ENCODE measurements around the gene SLC25A46.
A peak's percentile ranks its signal among the peaks of the same experiment; 100 is the strongest.
"Not testable (repeated sequence)": the region's sequence is repeated elsewhere in the genome, so short reads cannot be mapped to it uniquely, and the experiment has no call there.

SLC25A46 gene

GRCh38 chr5:110757118-110757729 lies 18.4 kb downstream of the SLC25A46 start:
- DNase-seq (ENCODE audit: low read depth) = peak; percentile 56

GRCh38 chr5:110760158-110760557 lies 21.4 kb downstream of the SLC25A46 start:
- no peak for DNase-seq (ENCODE audit: low read depth)

GRCh38 chr5:110768138-110768860 lies 29.5 kb downstream of the SLC25A46 start:
- peak; percentile 66 for DNase-seq (ENCODE audit: low read depth)

GRCh38 chr5:110769000-110769681 lies 30.3 kb downstream of the SLC25A46 start:
- peak; percentile 87 for DNase-seq (ENCODE audit: low read depth)

GRCh38 chr5:110770286-110770685 lies 31.5 kb downstream of the SLC25A46 start:
- DNase-seq (ENCODE audit: low read depth) = no peak

GRCh38 chr5:110784901-110785300 lies 46.1 kb downstream of the SLC25A46 start:
- DNase-seq (ENCODE audit: low read depth) = peak; percentile 44

- peak; percentile 85 for DNase-seq (ENCODE audit: low read depth)
Observed at GRCh38 chr5:110785356-110785755, 46.5 kb downstream of the SLC25A46 start.

- DNase-seq (ENCODE audit: low read depth) = not testable (repeated sequence)
Observed at GRCh38 chr5:110788006-110788405, 49.2 kb downstream of the SLC25A46 start.

GRCh38 chr5:110790673-110791072 lies 51.9 kb downstream of the SLC25A46 start:
- DNase-seq (ENCODE audit: low read depth) = peak; percentile 87

- no peak for DNase-seq (ENCODE audit: low read depth)
Observed at GRCh38 chr5:110802998-110803397, 64.2 kb downstream of the SLC25A46 start.

- no peak for DNase-seq (ENCODE audit: low read depth)
Observed at GRCh38 chr5:110803467-110804326, 64.9 kb downstream of the SLC25A46 start.

GRCh38 chr5:110807169-110807568 lies 68.4 kb downstream of the SLC25A46 start:
- no peak for DNase-seq (ENCODE audit: low read depth)

- DNase-seq (ENCODE audit: low read depth) = no peak
Observed at GRCh38 chr5:110809006-110809405, 70.2 kb downstream of the SLC25A46 start.
